ENCODE data around the gene CTAG2. TPM values are rescaled to one million over a fixed set of nuclear protein-coding genes. Genes with fewer than 3 reads are reported as not detected.

CTAG2 gene
- polyA plus RNA-seq, 1 donor (not counting 4 experiments of a cell fraction or from before 2014, with no cell fraction given) = not detected

- Histone ChIP-seq H3K9me1 (ENCODE audit: control insufficient read depth, extremely low read depth, insufficient read depth, low read length) (no peaks in the 10 kb centered on the region), H3K79me2 (ENCODE audit: control insufficient read depth, insufficient read depth, low read length) (no peaks in the 10 kb centered on the region), H3K4me2 (ENCODE audit: control insufficient read depth, extremely low read depth, insufficient read depth, low read depth, low read length) (no peak overlapping the region), H3K27ac (ENCODE audit: control insufficient read depth, insufficient read depth, low read length) (no peak overlapping the region), H4K20me1 (ENCODE audit: control insufficient read depth, extremely low read depth, insufficient read depth, low read length) (no peaks in the 10 kb centered on the region), H3K9me3 (ENCODE audit: control insufficient read depth, low read depth, low read length) (no peaks in the 10 kb centered on the region), H3K9ac (ENCODE audit: control insufficient read depth, extremely low read depth, insufficient read depth, low read length) (no peak overlapping the region), H3K4me3 (ENCODE audit: control insufficient read depth in 2 of 3, extremely low read depth in 1 of 3, insufficient read depth in 2 of 3, low read depth in 1 of 3, low read length in 3 of 3) (no peak overlapping the region), H2AFZ (ENCODE audit: control insufficient read depth, low read length) (no peak overlapping the region), H3K36me3 (ENCODE audit: control insufficient read depth in 2 of 2, extremely low read depth in 1 of 2, insufficient read depth in 2 of 2, low read length in 2 of 2) (no peaks in the 10 kb centered on the region), H3K27me3 (ENCODE audit: control insufficient read depth, extremely low read depth, insufficient read depth, low read length) (no peaks in the 10 kb centered on the region), H3K4me1 (ENCODE audit: control insufficient read depth, extremely low read depth, insufficient read depth, low read length) (peaks cover 12% of the 10 kb centered on the region)
- TF ChIP-seq CTCF (optimal IDR thresholded peaks at IDR 0.05 in 1 of 3, IDR thresholded peaks at IDR 0.05 in 1 of 3, conservative IDR thresholded peaks at IDR 0.05 in 1 of 3; ENCODE audit: extremely low read depth in 1 of 3, insufficient read depth in 2 of 3, low read length in 3 of 3) = no peak
- no peak for TF ChIP-seq EZH2 (IDR thresholded peaks at IDR 0.05; ENCODE audit: low read length)
- FAIRE-seq = no peak
- no peak for DNase-seq (ENCODE audit: low read depth, low spot score)
- dilution Hi-C loops (cut with MboI; ENCODE audit: extremely low pct_ligation_motif_present, low sequenced_read_pairs) = no loop called here
These were observed 46.0 kb downstream of the CTAG2 start for GRCh38 chrX:154607370-154607769.

- H3K36me3 ChIP-seq (ENCODE audit: control insufficient read depth in 2 of 2, extremely low read depth in 1 of 2, insufficient read depth in 2 of 2, low read length in 2 of 2) = no peaks in the 10 kb centered on the region
- TF ChIP-seq CTCF (optimal IDR thresholded peaks at IDR 0.05 in 1 of 3, IDR thresholded peaks at IDR 0.05 in 1 of 3, conservative IDR thresholded peaks at IDR 0.05 in 1 of 3; ENCODE audit: extremely low read depth in 1 of 3, insufficient read depth in 2 of 3, low read length in 3 of 3) = no peak
- no peak for TF ChIP-seq EZH2 (IDR thresholded peaks at IDR 0.05; ENCODE audit: low read length)
- no peaks in the 10 kb centered on the region for H3K27me3 ChIP-seq (ENCODE audit: control insufficient read depth, extremely low read depth, insufficient read depth, low read length)
- no peaks in the 10 kb centered on the region for H3K9me3 ChIP-seq (ENCODE audit: control insufficient read depth, low read depth, low read length)
- no peak overlapping the region for H3K27ac ChIP-seq (ENCODE audit: control insufficient read depth, insufficient read depth, low read length)
- DNase-seq (ENCODE audit: low read depth, low spot score) (no peak), FAIRE-seq (no peak)
- no peak overlapping the region for H3K4me3 ChIP-seq (ENCODE audit: control insufficient read depth in 2 of 3, extremely low read depth in 1 of 3, insufficient read depth in 2 of 3, low read depth in 1 of 3, low read length in 3 of 3)
- no peak overlapping the region for H3K4me2 ChIP-seq (ENCODE audit: control insufficient read depth, extremely low read depth, insufficient read depth, low read depth, low read length)
- H3K9ac ChIP-seq (ENCODE audit: control insufficient read depth, extremely low read depth, insufficient read depth, low read length) = no peak overlapping the region
- no peaks in the 10 kb centered on the region for H3K79me2 ChIP-seq (ENCODE audit: control insufficient read depth, insufficient read depth, low read length)
- no peak overlapping the region for H2AFZ ChIP-seq (ENCODE audit: control insufficient read depth, low read length)
- H4K20me1 ChIP-seq (ENCODE audit: control insufficient read depth, extremely low read depth, insufficient read depth, low read length) = no peaks in the 10 kb centered on the region
- H3K4me1 ChIP-seq (ENCODE audit: control insufficient read depth, extremely low read depth, insufficient read depth, low read length) = peaks cover 20% of the 10 kb centered on the region
- dilution Hi-C loops (cut with MboI; ENCODE audit: extremely low pct_ligation_motif_present, low sequenced_read_pairs) = no loop called here
- H3K9me1 ChIP-seq (ENCODE audit: control insufficient read depth, extremely low read depth, insufficient read depth, low read length) = no peaks in the 10 kb centered on the region
These were observed 47.8 kb downstream of the CTAG2 start for GRCh38 chrX:154605566-154605965.

Data from keratinocyte (primary cell).